ENCODE results near the gene LINGO4.

Gene LINGO4, protein sequence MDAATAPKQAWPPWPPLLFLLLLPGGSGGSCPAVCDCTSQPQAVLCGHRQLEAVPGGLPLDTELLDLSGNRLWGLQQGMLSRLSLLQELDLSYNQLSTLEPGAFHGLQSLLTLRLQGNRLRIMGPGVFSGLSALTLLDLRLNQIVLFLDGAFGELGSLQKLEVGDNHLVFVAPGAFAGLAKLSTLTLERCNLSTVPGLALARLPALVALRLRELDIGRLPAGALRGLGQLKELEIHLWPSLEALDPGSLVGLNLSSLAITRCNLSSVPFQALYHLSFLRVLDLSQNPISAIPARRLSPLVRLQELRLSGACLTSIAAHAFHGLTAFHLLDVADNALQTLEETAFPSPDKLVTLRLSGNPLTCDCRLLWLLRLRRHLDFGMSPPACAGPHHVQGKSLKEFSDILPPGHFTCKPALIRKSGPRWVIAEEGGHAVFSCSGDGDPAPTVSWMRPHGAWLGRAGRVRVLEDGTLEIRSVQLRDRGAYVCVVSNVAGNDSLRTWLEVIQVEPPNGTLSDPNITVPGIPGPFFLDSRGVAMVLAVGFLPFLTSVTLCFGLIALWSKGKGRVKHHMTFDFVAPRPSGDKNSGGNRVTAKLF

DNA sequence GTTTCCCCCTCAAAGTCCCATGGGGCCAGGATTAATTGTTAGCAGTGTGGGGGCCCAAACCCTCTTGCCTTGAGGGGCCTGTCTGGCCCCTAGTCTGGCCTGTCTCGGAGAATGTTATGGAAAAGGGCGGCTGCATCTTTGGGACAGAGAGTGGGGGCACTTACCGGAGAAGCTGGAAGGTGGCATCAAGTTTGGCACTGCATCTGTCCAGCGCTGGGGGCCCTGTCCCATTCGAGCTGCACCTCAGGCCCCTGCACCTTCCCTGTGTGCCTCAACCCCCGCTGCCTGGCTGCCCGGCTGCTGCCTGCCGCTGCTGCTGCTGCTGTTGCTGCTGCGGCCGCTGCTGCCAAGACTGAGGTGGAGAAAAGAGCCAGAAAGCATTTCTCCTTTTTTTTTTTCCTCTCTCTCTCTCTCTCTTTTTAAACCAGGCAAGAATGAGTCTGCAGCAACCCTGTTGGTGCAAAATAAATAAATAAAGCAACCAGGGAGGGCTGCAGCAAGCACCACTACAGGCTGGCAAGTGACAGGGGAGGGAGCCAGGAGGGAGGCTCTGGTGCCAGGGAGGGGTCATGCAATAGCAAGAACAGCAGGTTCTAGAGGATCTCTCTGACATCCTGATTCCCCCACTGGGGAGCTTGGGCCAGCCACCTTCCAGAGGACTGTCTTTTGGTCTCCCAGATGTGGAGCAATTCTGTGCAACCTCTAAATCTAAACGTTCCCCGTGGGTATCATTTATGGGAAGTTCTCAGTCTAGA is at the start of gene LINGO4:
Gene LINGO4, minus strand, starts transcription at position 354 of the 755 bp plus-strand sequence. CDS start 2,715 bp downstream, outside the sequence.
- no peaks in the 10 kb centered on the region for H3K27me3 ChIP-seq (ENCODE audit: control insufficient read depth in 1 of 2, insufficient read depth in 2 of 2, low read length in 2 of 2)
- no peak within 1 kb of the TSS for H3K9ac ChIP-seq (ENCODE audit: low read depth in 1 of 2, low read length in 2 of 2)
- no peaks in the 10 kb centered on the region for H3K4me1 ChIP-seq (ENCODE audit: control insufficient read depth in 1 of 2, insufficient read depth in 2 of 2, low read length in 2 of 2)
- no peaks in the 10 kb centered on the region for H3K9me3 ChIP-seq (ENCODE audit: control insufficient read depth in 1 of 2, low read length in 2 of 2)
- H3K4me3 ChIP-seq (ENCODE audit: low read depth in 1 of 2, low read length in 2 of 2), result no peak within 1 kb of the TSS
- H3K27ac ChIP-seq (ENCODE audit: low read depth, low read length), result no peak within 1 kb of the TSS
- peaks cover 0 to 11% of the 10 kb centered on the region in 2 donors for H3K36me3 ChIP-seq (ENCODE audit: control insufficient read depth in 1 of 2, insufficient read depth in 2 of 2, low read length in 2 of 2)

DNA sequence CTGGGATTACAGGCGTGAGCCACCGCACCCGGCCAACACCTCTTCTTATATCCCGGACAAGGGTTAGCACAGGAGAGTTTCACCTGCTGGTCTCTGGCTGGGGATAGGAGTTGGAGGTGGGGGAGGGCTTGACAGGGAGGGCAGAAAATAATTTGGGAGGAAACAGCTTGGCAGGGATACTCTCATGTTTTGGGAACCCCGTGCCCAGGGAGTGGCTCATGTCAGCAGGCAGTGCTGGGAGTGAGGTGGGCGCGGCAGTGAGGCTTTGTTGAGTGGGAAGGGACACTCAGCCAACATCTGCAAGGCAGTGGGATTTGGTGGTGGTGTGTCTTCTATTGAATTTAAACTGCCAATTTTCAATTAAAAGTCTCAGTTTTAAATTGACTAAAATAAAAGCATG is 49.4 kb upstream of the LINGO4 start:
- Histone ChIP-seq H3K36me3 (ENCODE audit: control insufficient read depth in 1 of 2, insufficient read depth in 2 of 2, low read length in 2 of 2) (no peaks in the 10 kb centered on the region), H3K9ac (ENCODE audit: low read depth in 1 of 2, low read length in 2 of 2) (no peak overlapping the region), H3K4me3 (ENCODE audit: low read depth in 1 of 2, low read length in 2 of 2) (no peak overlapping the region), H3K4me1 (ENCODE audit: control insufficient read depth in 1 of 2, insufficient read depth in 2 of 2, low read length in 2 of 2) (no peaks in the 10 kb centered on the region), H3K27ac (ENCODE audit: low read depth, low read length) (no peak overlapping the region), H3K27me3 (ENCODE audit: control insufficient read depth in 1 of 2, insufficient read depth in 2 of 2, low read length in 2 of 2) (no peaks in the 10 kb centered on the region), H3K9me3 (ENCODE audit: control insufficient read depth in 1 of 2, low read length in 2 of 2) (no peaks in the 10 kb centered on the region)

DNA sequence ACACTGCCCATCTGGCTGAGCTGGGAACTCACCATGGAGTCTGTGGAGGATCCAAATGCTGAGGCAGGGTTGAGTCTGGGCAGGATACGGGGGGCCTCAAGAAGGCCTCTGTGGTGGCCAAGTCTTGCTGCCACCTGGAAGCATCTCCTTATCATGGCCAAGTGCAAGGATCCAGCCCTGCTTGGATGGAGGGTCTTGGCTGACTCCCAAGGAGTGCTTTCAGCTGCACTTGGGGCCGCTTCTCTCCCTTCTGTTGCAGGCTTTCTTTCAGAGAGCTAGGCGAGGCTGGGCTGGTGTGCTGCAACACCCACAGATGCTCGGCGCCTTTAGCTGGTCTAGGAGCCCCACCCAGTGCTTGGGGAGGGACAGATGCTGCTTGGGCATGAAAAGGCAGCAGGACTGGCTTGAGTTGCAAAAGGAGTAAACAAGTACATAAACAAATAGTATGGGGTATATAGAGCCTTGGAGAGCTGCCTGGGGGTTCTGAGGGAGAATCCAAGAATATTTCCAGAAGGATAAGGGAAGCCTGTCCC is 48.3 kb upstream of the LINGO4 start, which contains the start of gene THEM5:
Gene THEM5, minus strand, starts transcription at position 302 of the 533 bp plus-strand sequence. Its CDS starts 147 bp downstream, at position 155.
- Histone ChIP-seq H3K4me3 (ENCODE audit: low read depth in 1 of 2, low read length in 2 of 2) (no peak within 1 kb of the TSS), H3K4me1 (ENCODE audit: control insufficient read depth in 1 of 2, insufficient read depth in 2 of 2, low read length in 2 of 2) (no peaks in the 10 kb centered on the region)

DNA sequence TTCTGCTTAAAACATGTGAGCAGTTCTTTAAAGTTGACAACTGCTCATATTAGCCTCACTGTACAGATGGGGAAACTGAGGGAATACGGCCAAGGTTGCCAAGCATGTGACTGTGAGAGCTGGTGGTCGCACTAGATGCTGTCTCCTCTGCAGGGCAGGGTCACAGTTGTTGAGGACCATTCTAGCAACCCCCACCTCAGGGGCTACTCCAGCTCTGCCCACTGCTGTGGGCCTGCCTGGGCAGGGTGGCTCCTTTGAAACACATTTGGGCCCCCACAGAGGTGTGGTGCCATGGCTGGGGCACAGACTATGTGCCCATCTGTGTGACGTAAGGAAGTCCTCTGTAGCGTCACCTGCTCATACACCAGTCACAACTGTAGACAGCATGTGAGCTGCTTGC is 47.5 kb upstream of the LINGO4 start:
- no peak overlapping the region for H3K27ac ChIP-seq (ENCODE audit: low read depth, low read length)
- H3K4me3 ChIP-seq (ENCODE audit: low read depth in 1 of 2, low read length in 2 of 2), result no peak overlapping the region
- H3K27me3 ChIP-seq (ENCODE audit: control insufficient read depth in 1 of 2, insufficient read depth in 2 of 2, low read length in 2 of 2), result no peaks in the 10 kb centered on the region
- H3K4me1 ChIP-seq (ENCODE audit: control insufficient read depth in 1 of 2, insufficient read depth in 2 of 2, low read length in 2 of 2), result no peaks in the 10 kb centered on the region
- no peaks in the 10 kb centered on the region for H3K36me3 ChIP-seq (ENCODE audit: control insufficient read depth in 1 of 2, insufficient read depth in 2 of 2, low read length in 2 of 2)
- H3K9ac ChIP-seq (ENCODE audit: low read depth in 1 of 2, low read length in 2 of 2), result no peak overlapping the region
- H3K9me3 ChIP-seq (ENCODE audit: control insufficient read depth in 1 of 2, low read length in 2 of 2), result no peaks in the 10 kb centered on the region

More for the DNA sequence above, 48.3 kb upstream of the LINGO4 start, which contains the start of gene THEM5:
- H3K27ac ChIP-seq (ENCODE audit: low read depth, low read length), result no peak within 1 kb of the TSS
- H3K27me3 ChIP-seq (ENCODE audit: control insufficient read depth in 1 of 2, insufficient read depth in 2 of 2, low read length in 2 of 2), result no peaks in the 10 kb centered on the region
- no peaks in the 10 kb centered on the region for H3K9me3 ChIP-seq (ENCODE audit: control insufficient read depth in 1 of 2, low read length in 2 of 2)
- no peaks in the 10 kb centered on the region for H3K36me3 ChIP-seq (ENCODE audit: control insufficient read depth in 1 of 2, insufficient read depth in 2 of 2, low read length in 2 of 2)
- no peak within 1 kb of the TSS for H3K9ac ChIP-seq (ENCODE audit: low read depth in 1 of 2, low read length in 2 of 2)

DNA sequence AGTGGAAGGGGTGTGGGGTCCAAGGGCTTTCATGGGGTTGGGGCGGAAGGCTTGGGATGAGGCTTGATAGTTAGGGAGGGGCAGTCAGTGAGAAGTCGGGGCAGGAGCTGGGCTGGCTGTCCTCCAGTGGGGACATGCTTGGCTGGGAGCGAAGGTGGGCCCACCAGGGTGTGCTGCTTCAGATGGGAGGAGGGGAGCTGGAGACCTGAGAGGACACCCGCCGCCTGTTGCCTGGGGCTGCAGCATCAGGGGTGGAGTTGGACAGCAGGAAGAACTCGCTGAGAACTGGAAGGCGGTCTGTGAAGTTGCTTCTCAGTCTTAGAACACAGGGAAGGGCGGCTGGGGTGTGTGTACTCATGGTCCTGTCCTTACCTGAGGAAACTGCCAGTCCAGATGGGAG is 46.7 kb upstream of the LINGO4 start:
- no peaks in the 10 kb centered on the region for H3K27me3 ChIP-seq (ENCODE audit: control insufficient read depth in 1 of 2, insufficient read depth in 2 of 2, low read length in 2 of 2)
- H3K27ac ChIP-seq (ENCODE audit: low read depth, low read length), result no peak overlapping the region
- H3K9me3 ChIP-seq (ENCODE audit: control insufficient read depth in 1 of 2, low read length in 2 of 2), result no peaks in the 10 kb centered on the region
- H3K9ac ChIP-seq (ENCODE audit: low read depth in 1 of 2, low read length in 2 of 2), result no peak overlapping the region
- H3K4me1 ChIP-seq (ENCODE audit: control insufficient read depth in 1 of 2, insufficient read depth in 2 of 2, low read length in 2 of 2), result no peaks in the 10 kb centered on the region
- H3K36me3 ChIP-seq (ENCODE audit: control insufficient read depth in 1 of 2, insufficient read depth in 2 of 2, low read length in 2 of 2), result no peaks in the 10 kb centered on the region
- H3K4me3 ChIP-seq (ENCODE audit: low read depth in 1 of 2, low read length in 2 of 2), result no peak overlapping the region

DNA sequence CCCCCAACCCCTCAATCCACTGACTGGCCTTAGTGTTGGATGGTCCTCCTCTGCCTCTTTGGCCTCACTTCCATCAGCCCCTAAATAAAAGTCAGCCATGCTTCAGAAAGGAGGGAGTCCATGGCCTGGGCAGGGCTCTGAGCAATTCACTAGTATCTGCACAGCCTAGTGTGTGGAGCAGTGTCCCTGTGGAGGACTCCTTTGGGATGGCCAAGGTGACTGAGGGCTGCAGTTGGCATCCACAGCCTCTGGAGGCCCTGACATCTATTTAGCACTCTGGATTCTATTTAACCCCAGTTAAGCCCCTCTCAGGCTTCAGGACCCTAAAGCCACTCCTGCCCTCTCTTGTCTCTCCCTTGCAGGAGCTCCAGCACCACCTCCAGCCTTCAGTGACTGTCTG is 44.7 kb upstream of the LINGO4 start:
- H3K27me3 ChIP-seq (ENCODE audit: control insufficient read depth in 1 of 2, insufficient read depth in 2 of 2, low read length in 2 of 2), result no peaks in the 10 kb centered on the region

DNA sequence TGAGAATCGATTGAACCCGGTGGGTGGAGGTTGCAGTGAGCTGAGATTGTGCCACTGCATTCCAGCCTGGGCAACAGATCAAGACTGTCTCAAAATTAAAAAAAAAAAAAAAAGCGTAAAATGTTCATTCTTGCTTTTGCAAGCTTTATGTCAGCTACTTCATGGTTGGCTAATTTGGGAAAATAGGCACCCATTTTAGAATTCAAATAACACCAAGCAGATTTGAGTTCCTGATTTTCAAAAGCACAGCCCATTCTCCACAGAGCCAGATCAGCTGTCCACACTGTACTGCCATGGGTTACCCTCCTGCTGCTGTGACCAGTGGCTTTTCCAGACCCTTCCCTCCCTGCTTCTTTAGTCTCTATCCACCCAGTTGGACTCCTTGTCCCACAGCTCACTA is 43.9 kb upstream of the LINGO4 start:
- Histone ChIP-seq H3K4me1 (ENCODE audit: control insufficient read depth in 1 of 2, insufficient read depth in 2 of 2, low read length in 2 of 2) (no peaks in the 10 kb centered on the region), H3K27me3 (ENCODE audit: control insufficient read depth in 1 of 2, insufficient read depth in 2 of 2, low read length in 2 of 2) (no peaks in the 10 kb centered on the region), H3K27ac (ENCODE audit: low read depth, low read length) (no peak overlapping the region), H3K9me3 (ENCODE audit: control insufficient read depth in 1 of 2, low read length in 2 of 2) (no peaks in the 10 kb centered on the region), H3K9ac (ENCODE audit: low read depth in 1 of 2, low read length in 2 of 2) (no peak overlapping the region), H3K4me3 (ENCODE audit: low read depth in 1 of 2, low read length in 2 of 2) (no peak overlapping the region), H3K36me3 (ENCODE audit: control insufficient read depth in 1 of 2, insufficient read depth in 2 of 2, low read length in 2 of 2) (no peaks in the 10 kb centered on the region)

More for the DNA sequence above, 44.7 kb upstream of the LINGO4 start:
- Histone ChIP-seq H3K36me3 (ENCODE audit: control insufficient read depth in 1 of 2, insufficient read depth in 2 of 2, low read length in 2 of 2) (no peaks in the 10 kb centered on the region), H3K4me3 (ENCODE audit: low read depth in 1 of 2, low read length in 2 of 2) (no peak overlapping the region), H3K9me3 (ENCODE audit: control insufficient read depth in 1 of 2, low read length in 2 of 2) (no peaks in the 10 kb centered on the region), H3K27ac (ENCODE audit: low read depth, low read length) (no peak overlapping the region), H3K9ac (ENCODE audit: low read depth in 1 of 2, low read length in 2 of 2) (no peak overlapping the region), H3K4me1 (ENCODE audit: control insufficient read depth in 1 of 2, insufficient read depth in 2 of 2, low read length in 2 of 2) (no peaks in the 10 kb centered on the region)

DNA sequence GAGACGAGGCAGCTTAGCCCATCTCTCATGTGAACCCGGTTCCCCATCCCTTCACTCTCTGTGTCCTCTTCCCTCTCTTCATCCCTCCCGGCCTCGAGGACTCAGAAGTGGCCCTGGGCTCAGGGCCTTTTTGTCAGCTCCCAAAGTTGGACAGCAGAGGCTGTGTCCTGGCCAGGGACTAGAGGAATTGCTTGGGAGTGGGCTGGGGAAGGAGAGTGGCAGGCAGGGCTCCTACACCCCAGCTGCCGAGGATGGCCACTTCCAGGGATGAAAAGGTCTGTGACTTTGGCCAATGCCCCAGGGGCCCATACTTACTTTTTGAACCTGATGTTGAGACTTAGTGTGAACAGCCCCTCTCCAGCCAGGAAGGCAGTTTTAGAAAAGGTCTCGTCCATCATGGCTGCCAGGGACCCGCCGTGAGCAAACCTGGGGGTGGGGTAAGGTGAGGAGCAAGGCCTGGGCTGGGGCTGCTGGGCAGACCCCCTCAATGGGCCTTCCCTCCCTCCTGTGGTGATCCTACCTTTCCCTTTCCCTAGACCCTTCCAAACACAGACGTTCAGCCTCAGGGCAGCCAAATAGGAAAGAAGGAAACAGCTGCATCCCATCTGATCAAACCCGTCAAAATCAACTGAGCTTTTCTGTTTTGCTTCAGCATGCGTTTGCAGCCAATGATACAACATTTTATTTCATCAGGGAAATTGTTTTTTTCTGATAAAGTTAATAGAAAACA is 42.8 kb upstream of the LINGO4 start:
- no peak overlapping the region for H3K27ac ChIP-seq (ENCODE audit: low read depth, low read length)
- H3K4me3 ChIP-seq (ENCODE audit: low read depth in 1 of 2, low read length in 2 of 2), result no peak overlapping the region
- no peaks in the 10 kb centered on the region for H3K4me1 ChIP-seq (ENCODE audit: control insufficient read depth in 1 of 2, insufficient read depth in 2 of 2, low read length in 2 of 2)
- no peak overlapping the region for H3K9ac ChIP-seq (ENCODE audit: low read depth in 1 of 2, low read length in 2 of 2)
- H3K9me3 ChIP-seq (ENCODE audit: control insufficient read depth in 1 of 2, low read length in 2 of 2), result no peaks in the 10 kb centered on the region
- no peaks in the 10 kb centered on the region for H3K27me3 ChIP-seq (ENCODE audit: control insufficient read depth in 1 of 2, insufficient read depth in 2 of 2, low read length in 2 of 2)
- no peaks in the 10 kb centered on the region for H3K36me3 ChIP-seq (ENCODE audit: control insufficient read depth in 1 of 2, insufficient read depth in 2 of 2, low read length in 2 of 2)

DNA sequence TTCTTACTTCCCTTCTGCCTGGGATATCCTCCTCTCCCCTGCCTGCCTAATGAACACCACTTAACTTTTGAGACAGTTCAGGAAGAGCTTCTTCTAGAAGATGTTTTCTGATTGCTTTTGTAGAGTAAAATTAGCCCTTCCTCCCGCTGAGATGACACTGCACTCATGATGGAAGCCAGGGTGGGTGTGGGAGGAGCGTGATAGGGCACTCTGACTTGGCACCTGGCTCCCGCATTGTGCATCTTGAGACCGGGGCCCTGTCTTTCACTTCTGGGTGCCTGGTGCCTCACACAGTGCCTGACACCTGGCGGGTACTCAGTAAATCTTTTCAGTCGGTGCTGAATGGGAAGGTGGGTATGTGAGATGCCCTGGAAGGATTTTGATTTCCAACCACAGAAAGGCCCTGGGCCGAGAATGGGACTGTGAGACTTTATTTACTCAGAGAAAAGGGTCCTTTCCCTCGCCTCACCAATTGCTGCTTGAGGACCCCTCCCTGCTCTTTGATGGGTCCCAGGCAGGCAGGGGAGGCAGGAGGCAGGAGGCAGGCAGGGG is 41.5 kb upstream of the LINGO4 start:
- Histone ChIP-seq H3K4me3 (ENCODE audit: low read depth in 1 of 2, low read length in 2 of 2) (no peak overlapping the region), H3K9me3 (ENCODE audit: control insufficient read depth in 1 of 2, low read length in 2 of 2) (no peaks in the 10 kb centered on the region), H3K9ac (ENCODE audit: low read depth in 1 of 2, low read length in 2 of 2) (no peak overlapping the region), H3K27me3 (ENCODE audit: control insufficient read depth in 1 of 2, insufficient read depth in 2 of 2, low read length in 2 of 2) (no peaks in the 10 kb centered on the region), H3K36me3 (ENCODE audit: control insufficient read depth in 1 of 2, insufficient read depth in 2 of 2, low read length in 2 of 2) (no peaks in the 10 kb centered on the region), H3K4me1 (ENCODE audit: control insufficient read depth in 1 of 2, insufficient read depth in 2 of 2, low read length in 2 of 2) (no peaks in the 10 kb centered on the region), H3K27ac (ENCODE audit: low read depth, low read length) (no peak overlapping the region)
